GM19193 (cell line): Measurements from ENCODE around the gene ACHE.

Experiments
- POLR2A ChIP-seq: IDR thresholded peaks from 4 replicates; pipeline ENCODE4 v1.6.1; 2011; ENCODE audit not compliant: insufficient read depth, insufficient read length; ENCODE audit errors: extremely low read depth

ACHE gene

GRCh38 chr7:100854146-100854895, 41.4 kb downstream of the ACHE start:
- no peak for TF ChIP-seq POLR2A

DNA sequence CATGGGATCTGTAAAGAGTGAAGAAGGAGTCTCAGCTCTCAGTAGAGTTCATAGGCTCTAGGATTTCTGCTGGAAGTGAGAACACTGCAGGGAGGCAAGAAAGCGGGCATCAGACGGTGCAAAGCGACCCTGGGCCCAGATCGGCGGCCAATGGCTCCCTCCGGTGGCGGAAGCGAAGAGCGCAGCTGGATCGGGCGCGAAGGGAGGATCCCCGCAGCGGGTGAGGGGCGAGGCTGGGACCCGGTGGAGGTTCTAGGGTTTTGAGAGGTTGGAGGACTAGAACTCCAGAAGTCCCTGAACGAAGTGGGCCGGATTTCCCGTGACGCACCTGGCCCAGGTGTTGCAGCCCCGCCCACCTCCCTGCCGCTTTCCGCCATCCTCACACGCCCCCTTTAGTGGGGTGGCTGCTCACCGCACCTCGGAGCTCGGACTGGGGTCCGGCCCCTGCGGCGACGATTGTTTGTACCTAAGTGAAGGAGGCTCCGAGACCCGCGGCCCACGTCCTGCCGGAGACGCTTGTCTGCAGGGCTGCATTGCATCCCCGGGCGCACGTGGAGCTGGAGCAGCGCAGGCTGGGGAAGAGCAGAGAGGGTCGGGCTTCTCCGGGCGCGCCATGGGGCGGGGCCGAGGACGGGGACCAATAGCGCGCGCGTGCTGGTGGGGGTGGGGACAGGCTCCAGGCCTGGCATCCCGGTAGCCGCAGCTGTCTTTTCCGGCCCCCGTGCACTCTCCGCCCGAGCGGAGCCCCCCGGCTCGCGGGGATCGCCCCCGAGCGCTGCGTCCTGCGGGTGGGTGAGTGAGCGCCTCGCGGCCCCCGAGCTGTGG, 43.4 kb downstream of the ACHE start, which contains the start of gene SLC12A9:
Gene SLC12A9 (plus strand): TSS at position 666 of the 825 bp plus-strand sequence. CDS start 1,485 bp downstream, outside the sequence.
- peak; percentile 64 for TF ChIP-seq POLR2A

- no peak for TF ChIP-seq POLR2A
Measured at GRCh38 chr7:100847360-100847759, 48.3 kb downstream of the ACHE start.

DNA sequence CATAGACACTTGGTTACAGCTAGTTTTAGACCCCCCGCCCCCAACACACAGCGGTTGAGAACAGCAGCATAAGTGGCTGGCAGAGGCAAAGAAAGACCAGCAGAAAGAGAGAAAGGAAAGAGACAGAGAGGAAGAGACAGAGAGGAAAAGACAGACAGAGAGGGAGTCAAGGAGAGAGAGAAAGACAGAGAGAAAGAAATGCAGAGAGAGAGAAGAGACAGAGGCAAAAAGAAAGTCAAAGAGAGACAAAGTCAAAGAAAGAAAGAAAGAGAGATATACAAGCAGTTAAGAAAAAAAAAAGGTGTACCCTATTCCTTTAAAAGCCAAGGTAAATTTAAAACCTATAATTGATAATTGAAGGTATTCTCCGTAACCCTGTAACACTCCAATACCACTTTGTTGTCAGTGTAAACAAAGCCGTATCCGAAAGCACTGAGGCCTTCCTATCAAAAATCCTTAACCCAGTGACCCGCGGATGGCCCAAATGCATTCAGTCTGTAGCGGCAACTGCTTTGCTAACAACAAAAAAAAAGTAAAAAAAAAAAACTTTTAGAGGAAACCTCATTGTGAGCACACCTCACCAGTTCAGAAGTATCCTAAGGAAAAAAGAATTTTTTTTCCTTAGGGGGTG, 55.1 kb downstream of the ACHE start:
- TF ChIP-seq POLR2A = no peak
